ENCODE measurements around the gene SPAG4. TPM values are rescaled to one million over a fixed set of nuclear protein-coding genes. Genes with fewer than 3 reads are reported as not detected.

SPAG4 gene
- polyA plus RNA-seq, 1 donor (not counting 4 experiments of a cell fraction or from before 2014, with no cell fraction given) = 0.93 TPM

- Histone ChIP-seq H3K27me3 (ENCODE audit: control insufficient read depth, extremely low read depth, insufficient read depth, low read length) (no peaks in the 10 kb centered on the region), H2AFZ (ENCODE audit: control insufficient read depth, low read length) (no peak overlapping the region), H4K20me1 (ENCODE audit: control insufficient read depth, extremely low read depth, insufficient read depth, low read length) (peaks cover 14% of the 10 kb centered on the region), H3K4me2 (ENCODE audit: control insufficient read depth, extremely low read depth, insufficient read depth, low read depth, low read length) (no peak overlapping the region), H3K9me1 (ENCODE audit: control insufficient read depth, extremely low read depth, insufficient read depth, low read length) (no peaks in the 10 kb centered on the region), H3K9me3 (ENCODE audit: control insufficient read depth, low read depth, low read length) (no peaks in the 10 kb centered on the region), H3K4me3 (ENCODE audit: control insufficient read depth in 2 of 3, extremely low read depth in 1 of 3, insufficient read depth in 2 of 3, low read depth in 1 of 3, low read length in 3 of 3) (no peak overlapping the region), H3K79me2 (ENCODE audit: control insufficient read depth, insufficient read depth, low read length) (peaks cover 39% of the 10 kb centered on the region), H3K36me3 (ENCODE audit: control insufficient read depth in 2 of 2, extremely low read depth in 1 of 2, insufficient read depth in 2 of 2, low read length in 2 of 2) (peaks cover 4 to 10% of the 10 kb centered on the region in 2 experiments), H3K27ac (ENCODE audit: control insufficient read depth, insufficient read depth, low read length) (no peak overlapping the region), H3K4me1 (ENCODE audit: control insufficient read depth, extremely low read depth, insufficient read depth, low read length) (peaks cover 26% of the 10 kb centered on the region), H3K9ac (ENCODE audit: control insufficient read depth, extremely low read depth, insufficient read depth, low read length) (no peak overlapping the region)
- FAIRE-seq (no peak), DNase-seq (ENCODE audit: low read depth, low spot score) (no peak)
- TF ChIP-seq, protein P1, sequence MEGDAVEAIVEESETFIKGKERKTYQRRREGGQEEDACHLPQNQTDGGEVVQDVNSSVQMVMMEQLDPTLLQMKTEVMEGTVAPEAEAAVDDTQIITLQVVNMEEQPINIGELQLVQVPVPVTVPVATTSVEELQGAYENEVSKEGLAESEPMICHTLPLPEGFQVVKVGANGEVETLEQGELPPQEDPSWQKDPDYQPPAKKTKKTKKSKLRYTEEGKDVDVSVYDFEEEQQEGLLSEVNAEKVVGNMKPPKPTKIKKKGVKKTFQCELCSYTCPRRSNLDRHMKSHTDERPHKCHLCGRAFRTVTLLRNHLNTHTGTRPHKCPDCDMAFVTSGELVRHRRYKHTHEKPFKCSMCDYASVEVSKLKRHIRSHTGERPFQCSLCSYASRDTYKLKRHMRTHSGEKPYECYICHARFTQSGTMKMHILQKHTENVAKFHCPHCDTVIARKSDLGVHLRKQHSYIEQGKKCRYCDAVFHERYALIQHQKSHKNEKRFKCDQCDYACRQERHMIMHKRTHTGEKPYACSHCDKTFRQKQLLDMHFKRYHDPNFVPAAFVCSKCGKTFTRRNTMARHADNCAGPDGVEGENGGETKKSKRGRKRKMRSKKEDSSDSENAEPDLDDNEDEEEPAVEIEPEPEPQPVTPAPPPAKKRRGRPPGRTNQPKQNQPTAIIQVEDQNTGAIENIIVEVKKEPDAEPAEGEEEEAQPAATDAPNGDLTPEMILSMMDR (optimal IDR thresholded peaks at IDR 0.05 in 1 of 3, IDR thresholded peaks at IDR 0.05 in 1 of 3, conservative IDR thresholded peaks at IDR 0.05 in 1 of 3; ENCODE audit: extremely low read depth in 1 of 3, insufficient read depth in 2 of 3, low read length in 3 of 3) = no peak
- TF ChIP-seq EZH2 (IDR thresholded peaks at IDR 0.05; ENCODE audit: low read length) = no peak
- dilution Hi-C loops (cut with MboI; ENCODE audit: extremely low pct_ligation_motif_present, low sequenced_read_pairs) = no loop called here
Measured at GRCh38 chr20:35665949-35666288, 50.3 kb downstream of the SPAG4 start.

GRCh38 chr20:35669221-35669620, 53.6 kb downstream of the SPAG4 start:
- H4K20me1 ChIP-seq (ENCODE audit: control insufficient read depth, extremely low read depth, insufficient read depth, low read length) = no peaks in the 10 kb centered on the region
- no peaks in the 10 kb centered on the region for H3K9me1 ChIP-seq (ENCODE audit: control insufficient read depth, extremely low read depth, insufficient read depth, low read length)
- no peaks in the 10 kb centered on the region for H3K9me3 ChIP-seq (ENCODE audit: control insufficient read depth, low read depth, low read length)
- dilution Hi-C loops (cut with MboI; ENCODE audit: extremely low pct_ligation_motif_present, low sequenced_read_pairs) = no loop called here
- no peak for DNase-seq (ENCODE audit: low read depth, low spot score)
- H3K9ac ChIP-seq (ENCODE audit: control insufficient read depth, extremely low read depth, insufficient read depth, low read length) = no peak overlapping the region
- H3K27me3 ChIP-seq (ENCODE audit: control insufficient read depth, extremely low read depth, insufficient read depth, low read length) = no peaks in the 10 kb centered on the region
- peaks cover 6% of the 10 kb centered on the region for H3K79me2 ChIP-seq (ENCODE audit: control insufficient read depth, insufficient read depth, low read length)
- H3K4me2 ChIP-seq (ENCODE audit: control insufficient read depth, extremely low read depth, insufficient read depth, low read depth, low read length) = no peak overlapping the region
- H3K4me3 ChIP-seq (ENCODE audit: control insufficient read depth in 2 of 3, extremely low read depth in 1 of 3, insufficient read depth in 2 of 3, low read depth in 1 of 3, low read length in 3 of 3) = no peak overlapping the region
- peaks cover 2% of the 10 kb centered on the region for H3K4me1 ChIP-seq (ENCODE audit: control insufficient read depth, extremely low read depth, insufficient read depth, low read length)
- peaks cover 18 to 21% of the 10 kb centered on the region in 2 experiments for H3K36me3 ChIP-seq (ENCODE audit: control insufficient read depth in 2 of 2, extremely low read depth in 1 of 2, insufficient read depth in 2 of 2, low read length in 2 of 2)
- H3K27ac ChIP-seq (ENCODE audit: control insufficient read depth, insufficient read depth, low read length) = no peak overlapping the region
- H2AFZ ChIP-seq (ENCODE audit: control insufficient read depth, low read length) = no peak overlapping the region
- TF ChIP-seq, protein P1 (optimal IDR thresholded peaks at IDR 0.05 in 1 of 3, IDR thresholded peaks at IDR 0.05 in 1 of 3, conservative IDR thresholded peaks at IDR 0.05 in 1 of 3; ENCODE audit: extremely low read depth in 1 of 3, insufficient read depth in 2 of 3, low read length in 3 of 3) = no peak
- TF ChIP-seq EZH2 (IDR thresholded peaks at IDR 0.05; ENCODE audit: low read length) = no peak
- FAIRE-seq = no peak
